OCI-LY1 (cell line): ENCODE measurements around the gene TENM4.

Experiments used
- H2AFZ ChIP-seq: fragments of 200-600 bp; sonication (generic), shearing (Covaris generic); 2 replicates; pipeline ENCODE4 v1.6.0; 2014; ENCODE audit warnings: antibody characterized with exemption, mild to moderate bottlenecking, low read length
- H3F3A ChIP-seq: fragments of 200-600 bp; sonication (generic), shearing (Covaris generic); 2 replicates; pipeline ENCODE4 v1.6.0; 2014; ENCODE audit warnings: mild to moderate bottlenecking, antibody characterized with exemption, low read length, moderate library complexity; ENCODE audit not compliant: insufficient read depth
- H3K27ac ChIP-seq: fragments of 200-600 bp; sonication (generic); 2 replicates; pipeline ENCODE4 v1.5.1; 2014; ENCODE audit warnings: low read length, mixed run types, mild to moderate bottlenecking, low read depth; ENCODE audit not compliant: poor library complexity, severe bottlenecking
- H3K27me3 ChIP-seq: fragments of 200-600 bp; sonication (generic); 2 replicates; pipeline ENCODE4 v1.6.0; 2014; ENCODE audit warnings: antibody characterized with exemption, mild to moderate bottlenecking, low read length, moderate library complexity; ENCODE audit not compliant: insufficient read depth
- H3K36me3 ChIP-seq: fragments of 200-600 bp; sonication (generic); 2 replicates; pipeline ENCODE4 v1.6.1; 2014; ENCODE audit warnings: mild to moderate bottlenecking, antibody characterized with exemption, low read length, moderate library complexity, mixed read lengths; ENCODE audit not compliant: insufficient read depth
- H3K4me1 ChIP-seq: fragments of 200-600 bp; sonication (generic); 2 replicates; pipeline ENCODE4 v1.5.1; 2014; ENCODE audit warnings: mild to moderate bottlenecking, low read length, moderate library complexity; ENCODE audit not compliant: insufficient read depth, severe bottlenecking
- H3K4me2 ChIP-seq: fragments of 200-600 bp; sonication (generic), shearing (Covaris generic); 2 replicates; pipeline ENCODE4 v1.6.1; 2014; ENCODE audit warnings: low read length
- H3K4me3 ChIP-seq: fragments of 200-600 bp; sonication (generic); 2 replicates; pipeline ENCODE4 v1.5.1; 2014; ENCODE audit warnings: low read length, low read depth, mild to moderate bottlenecking, mixed read lengths; ENCODE audit not compliant: poor library complexity, severe bottlenecking
- H3K79me2 ChIP-seq: fragments of 200-600 bp; shearing (Covaris generic); 2 replicates; pipeline ENCODE4 v1.6.1; 2016; ENCODE audit warnings: mixed run types, low read length, mixed read lengths; ENCODE audit not compliant: insufficient read depth
- H3K9ac ChIP-seq: fragments of 200-600 bp; sonication (generic), shearing (Covaris generic); 2 replicates; pipeline ENCODE4 v1.6.1; 2014; ENCODE audit warnings: mild to moderate bottlenecking, low read length, mixed read lengths
- H3K9me2 ChIP-seq: fragments of 200-600 bp; sonication (generic), shearing (Covaris generic); 2 replicates; pipeline ENCODE4 v1.6.1; 2014; ENCODE audit warnings: low read depth, mild to moderate bottlenecking, low read length, mixed read lengths
- H3K9me3 ChIP-seq: fragments of 200-600 bp; shearing (Covaris generic); 2 replicates; pipeline ENCODE4 v1.6.1; 2014; ENCODE audit warnings: low read length, mixed read lengths
- H4K20me1 ChIP-seq: fragments of 200-600 bp; sonication (generic), shearing (Covaris generic); 2 replicates; pipeline ENCODE4 v1.6.0; 2016; ENCODE audit warnings: mild to moderate bottlenecking, low read length; ENCODE audit not compliant: insufficient read depth
- EZH2 ChIP-seq: fragments of 200-600 bp; sonication (generic), shearing (Covaris generic); IDR thresholded peaks from 2 replicates; pipeline ENCODE4 v1.8.0; 2017; ENCODE audit warnings: borderline replicate concordance, mixed run types, mild to moderate bottlenecking, antibody characterized with exemption, low read length, moderate library complexity, mixed read lengths
- TF ChIP-seq, protein P1 (sequence below): fragments of 200-600 bp; sonication (generic), shearing (Covaris generic); IDR thresholded peaks from 2 replicates; pipeline ENCODE4 v1.5.1; 2017; ENCODE audit warnings: mild to moderate bottlenecking, antibody characterized with exemption, low read length, moderate library complexity, mixed read lengths

TENM4 gene

DNA sequence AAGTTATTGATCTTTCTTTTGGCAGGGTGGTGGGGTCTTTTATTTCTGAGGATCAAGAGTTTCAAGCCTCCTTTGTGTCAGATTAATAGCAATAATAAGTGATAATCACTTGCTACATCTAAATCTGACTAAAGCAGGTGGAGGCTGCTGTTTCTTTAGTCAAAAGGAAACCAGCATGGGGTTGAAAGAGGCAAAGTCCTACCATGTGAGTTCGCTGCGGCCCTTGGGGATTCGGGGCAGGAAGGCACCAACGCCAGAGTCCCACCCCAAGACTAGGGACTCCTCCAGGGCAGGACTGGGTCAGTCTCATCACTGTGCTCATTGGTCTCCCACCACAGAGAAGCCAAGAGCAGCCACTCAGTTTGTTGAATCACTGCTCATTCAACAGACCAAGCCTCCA lies 73.0 kb downstream of the TENM4 start:
- Histone ChIP-seq H3F3A (no peaks in the 10 kb centered on the region), H3K4me1 (no peaks in the 10 kb centered on the region), H3K79me2 (no peaks in the 10 kb centered on the region), H3K4me3 (no peak overlapping the region), H3K27me3 (no peaks in the 10 kb centered on the region), H3K36me3 (no peaks in the 10 kb centered on the region), H3K27ac (no peak overlapping the region), H2AFZ (no peak overlapping the region), H3K4me2 (no peak overlapping the region), H4K20me1 (no peaks in the 10 kb centered on the region), H3K9me3 (no peaks in the 10 kb centered on the region), H3K9me2 (no peaks in the 10 kb centered on the region), H3K9ac (no peak overlapping the region)
- TF ChIP-seq, protein P1, sequence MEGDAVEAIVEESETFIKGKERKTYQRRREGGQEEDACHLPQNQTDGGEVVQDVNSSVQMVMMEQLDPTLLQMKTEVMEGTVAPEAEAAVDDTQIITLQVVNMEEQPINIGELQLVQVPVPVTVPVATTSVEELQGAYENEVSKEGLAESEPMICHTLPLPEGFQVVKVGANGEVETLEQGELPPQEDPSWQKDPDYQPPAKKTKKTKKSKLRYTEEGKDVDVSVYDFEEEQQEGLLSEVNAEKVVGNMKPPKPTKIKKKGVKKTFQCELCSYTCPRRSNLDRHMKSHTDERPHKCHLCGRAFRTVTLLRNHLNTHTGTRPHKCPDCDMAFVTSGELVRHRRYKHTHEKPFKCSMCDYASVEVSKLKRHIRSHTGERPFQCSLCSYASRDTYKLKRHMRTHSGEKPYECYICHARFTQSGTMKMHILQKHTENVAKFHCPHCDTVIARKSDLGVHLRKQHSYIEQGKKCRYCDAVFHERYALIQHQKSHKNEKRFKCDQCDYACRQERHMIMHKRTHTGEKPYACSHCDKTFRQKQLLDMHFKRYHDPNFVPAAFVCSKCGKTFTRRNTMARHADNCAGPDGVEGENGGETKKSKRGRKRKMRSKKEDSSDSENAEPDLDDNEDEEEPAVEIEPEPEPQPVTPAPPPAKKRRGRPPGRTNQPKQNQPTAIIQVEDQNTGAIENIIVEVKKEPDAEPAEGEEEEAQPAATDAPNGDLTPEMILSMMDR = no peak
- no peak for TF ChIP-seq EZH2

DNA sequence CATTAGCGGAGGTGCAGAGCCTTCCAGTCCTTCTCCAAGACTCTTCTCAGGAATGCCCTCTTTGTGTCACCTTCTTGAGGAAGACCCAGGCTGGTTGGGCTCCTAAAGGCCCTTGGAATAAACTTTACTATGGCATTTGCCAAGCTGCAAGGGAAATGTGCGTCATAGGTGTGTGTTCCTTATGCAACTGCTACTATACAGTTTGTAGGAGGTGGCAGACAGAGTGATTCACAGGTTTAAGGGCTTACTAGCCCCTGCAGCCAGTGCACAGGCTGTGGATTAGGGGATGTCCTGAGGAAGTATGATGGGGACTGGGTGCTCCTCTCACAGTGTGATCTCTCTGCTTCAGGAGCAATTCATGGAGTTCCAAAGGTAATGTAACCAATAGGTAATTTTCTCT lies 74.6 kb downstream of the TENM4 start:
- no peaks in the 10 kb centered on the region for H3K9me3 ChIP-seq
- TF ChIP-seq, protein P1 = no peak
- TF ChIP-seq EZH2 = no peak
- H3K79me2 ChIP-seq = no peaks in the 10 kb centered on the region
- no peaks in the 10 kb centered on the region for H3K27me3 ChIP-seq
- H2AFZ ChIP-seq = no peak overlapping the region
- H3K36me3 ChIP-seq = no peaks in the 10 kb centered on the region
- no peak overlapping the region for H3K4me2 ChIP-seq
- no peak overlapping the region for H3K4me3 ChIP-seq
- H3K9me2 ChIP-seq = no peaks in the 10 kb centered on the region
- no peaks in the 10 kb centered on the region for H3K4me1 ChIP-seq
- no peak overlapping the region for H3K9ac ChIP-seq
- H3F3A ChIP-seq = no peaks in the 10 kb centered on the region
- no peaks in the 10 kb centered on the region for H4K20me1 ChIP-seq
- H3K27ac ChIP-seq = no peak overlapping the region

DNA sequence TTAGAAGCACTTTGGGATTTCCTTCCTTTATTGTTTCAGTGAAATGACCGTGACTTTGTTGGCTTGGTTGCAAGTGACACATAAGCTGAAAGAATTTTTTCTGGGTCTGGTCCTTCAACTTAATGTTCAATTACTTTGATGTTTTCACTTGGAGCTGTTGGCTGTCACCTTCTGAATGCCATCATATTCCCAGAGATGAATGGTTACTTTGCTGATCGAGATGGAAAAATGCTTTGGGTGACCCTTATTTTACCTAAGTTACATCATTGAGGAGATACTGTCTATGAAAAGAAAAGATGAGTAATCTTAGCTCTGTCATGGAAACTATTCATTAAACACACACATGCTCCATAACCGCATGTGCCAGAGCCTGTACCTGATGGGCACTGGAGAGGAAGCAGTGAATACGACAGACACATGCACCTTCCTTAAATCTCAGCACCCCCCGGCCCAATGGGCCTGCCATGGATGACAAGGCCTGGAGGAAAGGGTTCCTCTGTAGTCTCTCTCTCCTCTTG lies 76.9 kb downstream of the TENM4 start:
- no peaks in the 10 kb centered on the region for H3K4me1 ChIP-seq
- H3K4me3 ChIP-seq = no peak overlapping the region
- H3K9me2 ChIP-seq = no peaks in the 10 kb centered on the region
- H3K27me3 ChIP-seq = no peaks in the 10 kb centered on the region
- no peaks in the 10 kb centered on the region for H3K79me2 ChIP-seq
- H2AFZ ChIP-seq = no peak overlapping the region
- H4K20me1 ChIP-seq = no peaks in the 10 kb centered on the region
- H3K9me3 ChIP-seq = peaks cover 2% of the 10 kb centered on the region; the same call in 1 of the 2 replicates
- no peak overlapping the region for H3K27ac ChIP-seq
- H3F3A ChIP-seq = no peaks in the 10 kb centered on the region
- TF ChIP-seq, protein P1 = no peak
- TF ChIP-seq EZH2 = no peak
- no peak overlapping the region for H3K9ac ChIP-seq
- H3K36me3 ChIP-seq = no peaks in the 10 kb centered on the region
- no peak overlapping the region for H3K4me2 ChIP-seq
